ENCODE results near the gene GLRA2. TPM values are rescaled to one million over a fixed set of nuclear protein-coding genes. Genes with fewer than 3 reads are reported as not detected.
A peak's percentile ranks its signal among the peaks of the same experiment; 100 is the strongest.

The GLRA2 gene
- under 1 TPM; 0.20 to 0.22 (median 0.21) TPM for polyA plus RNA-seq (ENCODE audit: insufficient read length in 4 of 4)

DNA sequence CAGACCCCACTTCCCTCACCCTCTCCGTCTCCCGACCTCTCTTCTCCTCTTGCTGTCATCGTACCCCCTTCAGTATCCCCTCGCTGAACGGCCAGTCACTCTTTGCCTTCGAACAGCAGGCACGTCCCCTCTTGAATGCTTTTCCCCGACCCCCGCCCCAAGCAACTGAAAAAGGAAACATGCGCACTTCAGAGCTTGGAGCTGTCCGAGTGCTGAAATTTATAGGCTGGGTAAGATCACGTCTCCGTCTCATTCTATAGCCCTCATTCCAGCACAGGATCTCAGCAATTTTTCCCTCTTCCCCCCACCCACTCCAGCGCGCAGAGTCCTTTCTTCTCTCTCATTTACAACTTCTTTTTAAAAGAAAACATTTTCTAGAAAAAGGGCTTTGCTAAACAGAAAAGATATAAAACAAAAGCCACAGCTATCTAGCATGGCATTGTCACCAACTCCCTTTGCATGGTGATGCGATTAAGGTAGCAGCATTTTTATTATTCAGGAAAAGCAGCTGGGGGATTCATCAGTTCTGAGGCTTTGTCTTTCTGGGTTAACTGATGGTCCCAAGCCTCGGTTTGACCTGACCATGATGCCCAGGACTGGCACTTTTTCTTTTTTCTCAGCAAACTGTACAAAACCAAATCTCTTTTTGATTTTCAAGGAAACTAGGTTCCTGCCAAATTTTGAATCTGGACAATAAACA is at the start of gene GLRA2:
TSS of gene GLRA2 (plus strand) at position 247 of the 700 bp plus-strand sequence. CDS start 522 bp downstream, outside the sequence.
- peak; percentile 27 to 49 (median 35) for DNase-seq (ENCODE audit: low read depth in 4 of 4, low spot score in 3 of 4)

DNA sequence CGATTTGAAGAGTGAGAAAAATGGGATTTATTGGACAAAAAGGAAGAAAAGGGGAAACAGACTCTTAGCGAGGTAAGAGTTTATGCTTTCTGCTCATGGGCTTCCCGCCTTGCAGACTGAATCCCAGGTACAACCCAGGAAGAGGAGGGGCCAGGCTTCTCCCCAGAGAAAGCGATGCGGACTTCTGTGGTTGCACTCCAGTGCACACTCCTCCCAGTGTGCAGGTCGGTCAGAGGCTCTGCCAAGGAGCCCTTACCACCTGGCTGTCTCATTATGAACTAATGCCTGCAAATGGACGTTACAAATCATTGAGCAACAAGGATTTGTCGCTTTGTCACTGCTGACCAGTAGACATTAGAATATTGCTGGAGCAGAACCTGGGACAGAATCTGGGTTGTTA is 39.9 kb upstream of the GLRA2 start:
- peak in 1 of 4 donors; percentile 24 for DNase-seq (ENCODE audit: low read depth in 4 of 4, low spot score in 3 of 4)

DNA sequence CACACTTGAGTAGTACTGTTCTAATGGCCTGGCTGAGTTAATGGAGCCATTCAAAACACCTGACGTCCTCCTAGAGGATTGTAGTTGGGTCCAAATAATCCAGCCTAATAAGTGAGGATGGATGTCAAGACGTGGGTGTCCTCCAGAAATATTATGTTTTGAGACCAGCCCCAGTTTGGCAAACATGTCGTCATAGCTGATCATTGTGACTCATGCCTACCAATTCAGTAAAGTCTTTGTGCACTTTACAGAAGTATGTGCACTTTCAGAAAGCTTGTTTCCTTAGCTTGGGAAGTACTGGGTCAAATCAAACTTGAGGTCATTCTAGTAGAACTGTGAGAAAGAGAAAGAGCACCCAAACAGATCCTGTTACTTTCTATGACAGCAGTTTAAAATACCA is 37.6 kb upstream of the GLRA2 start:
- DNase-seq (ENCODE audit: low read depth in 4 of 4, low spot score in 3 of 4): no peak

- no peak for DNase-seq (ENCODE audit: low read depth in 4 of 4, low spot score in 3 of 4)
These were observed 32.7 kb upstream of the GLRA2 start for GRCh38 chrX:14496674-14497073.

- DNase-seq (ENCODE audit: low read depth in 4 of 4, low spot score in 3 of 4): no peak
These were observed 32.1 kb upstream of the GLRA2 start for GRCh38 chrX:14497184-14497666.

GRCh38 chrX:14501327-14501726 is 28.0 kb upstream of the GLRA2 start:
- no peak for DNase-seq (ENCODE audit: low read depth in 4 of 4, low spot score in 3 of 4)

DNA sequence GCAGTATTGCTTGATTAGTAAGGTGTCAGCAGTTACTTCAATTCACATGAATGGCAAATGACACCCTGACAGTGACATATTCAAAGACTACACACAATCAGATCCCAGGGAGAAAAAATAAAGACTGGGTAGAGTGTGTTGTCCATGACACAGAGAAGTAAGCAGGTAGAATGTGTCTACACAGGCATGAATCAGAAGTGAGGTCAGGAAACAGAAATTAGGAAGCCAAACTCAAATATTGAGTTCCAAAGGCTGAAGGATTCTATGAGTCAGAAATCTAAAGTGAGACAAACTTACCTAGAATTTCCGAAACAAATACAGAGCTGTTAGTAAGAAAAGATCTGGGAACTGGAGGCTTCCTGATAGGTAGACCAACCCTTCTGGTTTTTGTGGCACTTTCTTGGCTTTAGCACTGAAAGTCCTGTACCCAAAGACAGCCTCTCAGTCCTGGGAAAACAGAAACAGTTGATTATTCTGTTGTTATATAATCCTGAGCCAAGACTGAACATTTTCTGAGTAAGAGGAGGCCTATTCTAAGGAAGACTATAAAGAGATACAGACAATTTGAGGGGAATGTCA is 24.3 kb upstream of the GLRA2 start:
- DNase-seq (ENCODE audit: low read depth in 4 of 4, low spot score in 3 of 4): no peak

- DNase-seq (ENCODE audit: low read depth in 4 of 4, low spot score in 3 of 4): no peak
These were observed 23.7 kb upstream of the GLRA2 start for GRCh38 chrX:14505648-14506047.

DNA sequence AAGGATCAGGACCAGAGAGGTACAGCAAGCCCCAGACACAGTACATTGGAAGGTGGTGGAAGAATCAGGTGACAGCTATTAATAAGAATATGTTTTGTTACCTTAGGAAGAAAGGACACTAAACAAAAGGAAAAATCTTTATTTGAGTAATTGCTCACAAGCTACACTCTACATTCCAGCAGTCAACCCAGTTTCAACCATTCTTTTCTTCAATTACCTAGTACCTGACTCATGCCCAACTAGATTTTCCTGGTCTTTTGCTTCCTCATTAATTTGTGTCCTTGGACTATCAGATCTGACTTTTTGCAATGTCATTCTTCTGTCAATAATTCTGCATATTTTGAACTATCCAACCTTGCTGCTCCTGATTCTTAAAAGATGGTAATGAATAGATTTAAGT is 22.5 kb upstream of the GLRA2 start:
- no peak for DNase-seq (ENCODE audit: low read depth in 4 of 4, low spot score in 3 of 4)

- no peak for DNase-seq (ENCODE audit: low read depth in 4 of 4, low spot score in 3 of 4)
These were observed 21.2 kb upstream of the GLRA2 start for GRCh38 chrX:14508025-14508690.

DNA sequence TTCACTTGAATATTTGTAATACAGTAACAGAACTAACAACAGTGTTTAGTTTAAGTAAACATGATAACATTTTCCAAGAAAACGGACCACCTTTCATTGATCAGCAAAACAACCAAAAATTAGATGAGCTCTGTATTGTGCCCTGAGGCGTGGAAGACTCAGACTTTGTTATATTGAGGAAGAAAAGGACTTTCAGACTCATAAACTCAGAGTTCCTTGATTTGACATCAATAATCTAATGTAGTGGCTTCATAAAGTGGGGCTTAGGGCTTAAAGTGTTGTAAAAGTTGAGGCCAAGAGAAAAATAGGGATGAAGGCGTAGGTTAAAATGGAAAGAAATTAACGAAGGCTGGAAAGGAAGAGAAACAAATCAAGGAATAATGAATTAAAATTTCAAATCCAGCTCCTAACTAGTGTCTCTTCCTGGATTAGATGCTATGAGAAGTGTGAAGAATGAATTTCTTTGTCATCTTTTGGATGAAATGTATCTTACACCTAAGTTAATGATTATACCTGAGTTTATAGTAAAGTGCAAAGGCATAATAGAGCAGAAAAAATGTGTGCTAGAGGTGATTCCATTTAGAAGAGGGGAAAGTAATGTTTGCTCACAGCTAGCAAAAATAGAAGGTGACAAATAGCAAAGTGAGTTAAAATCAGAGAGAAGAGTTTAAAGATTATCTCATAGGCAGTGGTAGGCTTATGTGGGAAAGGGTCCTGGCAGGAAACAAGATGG is 19.8 kb upstream of the GLRA2 start:
- DNase-seq (ENCODE audit: low read depth in 4 of 4, low spot score in 3 of 4): no peak

DNA sequence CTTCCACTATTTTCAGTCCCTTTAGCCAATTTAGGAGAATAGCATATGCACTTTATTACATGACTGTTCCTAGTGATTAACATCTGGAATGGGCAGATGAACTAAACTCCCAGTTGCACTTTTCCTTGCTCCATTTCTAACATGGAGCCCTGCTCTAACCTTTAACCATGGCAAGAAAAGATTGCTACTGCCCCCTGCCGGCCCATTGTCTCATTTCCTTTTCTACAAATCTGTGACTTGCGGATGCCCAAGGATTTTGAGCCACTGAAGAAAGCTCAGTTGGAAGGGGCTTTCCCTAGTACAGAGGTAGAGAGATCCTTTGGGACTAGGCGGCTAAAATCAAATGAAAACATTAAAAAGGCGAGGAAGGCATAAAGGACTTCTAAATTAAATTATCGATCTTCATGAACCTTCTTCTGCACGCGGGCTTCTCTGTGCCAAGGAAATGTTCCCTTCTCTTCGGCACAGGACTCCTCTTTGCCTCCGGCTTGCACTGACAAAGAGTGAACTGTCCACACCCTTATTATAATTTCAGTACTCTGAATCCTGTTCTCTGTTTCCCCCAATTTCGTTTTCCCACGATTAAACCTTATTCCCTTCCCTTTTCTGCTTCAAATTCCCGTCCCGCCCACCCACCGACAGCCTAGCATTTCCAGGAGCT is 577 bp upstream of the GLRA2 start:
- peak; percentile 18 to 35 (median 32) for DNase-seq (ENCODE audit: low read depth in 4 of 4, low spot score in 3 of 4)

DNA sequence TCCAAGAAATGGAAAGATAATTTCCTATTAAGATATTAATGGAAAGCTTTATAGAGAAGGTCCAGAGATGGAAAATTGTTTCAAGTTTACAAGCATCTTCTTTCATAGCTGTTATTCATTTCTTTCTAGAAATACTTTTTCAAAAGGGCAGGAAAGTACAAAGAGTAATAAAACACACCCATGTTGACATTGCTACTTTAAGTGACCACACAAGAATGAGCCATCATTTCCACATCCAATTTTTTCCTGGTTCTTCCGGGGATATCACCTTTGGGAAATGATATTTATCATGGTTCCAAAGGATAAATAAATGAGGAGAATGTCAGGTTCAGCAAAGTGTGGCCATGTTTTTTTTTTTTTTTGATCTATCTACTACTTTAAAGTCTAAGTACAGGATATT is 4.5 kb downstream of the GLRA2 start:
- DNase-seq (ENCODE audit: low read depth in 4 of 4, low spot score in 3 of 4): no peak

DNA sequence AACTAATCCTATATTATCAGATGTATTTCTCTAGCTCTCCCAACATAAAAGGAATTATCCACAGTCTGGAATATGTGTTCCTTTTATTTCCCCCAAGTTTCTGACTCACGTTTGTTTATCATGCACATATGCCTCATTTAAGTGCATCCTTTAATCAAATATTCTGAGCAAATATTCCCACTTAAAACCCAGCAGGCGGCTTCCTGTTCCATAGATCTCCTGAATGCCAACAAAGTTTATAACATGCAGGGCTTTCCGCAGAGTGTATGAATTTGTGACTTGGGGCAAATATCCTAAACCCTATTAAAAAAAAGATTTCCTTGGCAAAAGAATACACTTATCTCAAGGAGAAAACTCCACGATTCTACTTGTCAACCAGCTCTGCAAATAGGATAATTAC is 16.9 kb downstream of the GLRA2 start:
- no peak for DNase-seq (ENCODE audit: low read depth in 4 of 4, low spot score in 3 of 4)

DNA sequence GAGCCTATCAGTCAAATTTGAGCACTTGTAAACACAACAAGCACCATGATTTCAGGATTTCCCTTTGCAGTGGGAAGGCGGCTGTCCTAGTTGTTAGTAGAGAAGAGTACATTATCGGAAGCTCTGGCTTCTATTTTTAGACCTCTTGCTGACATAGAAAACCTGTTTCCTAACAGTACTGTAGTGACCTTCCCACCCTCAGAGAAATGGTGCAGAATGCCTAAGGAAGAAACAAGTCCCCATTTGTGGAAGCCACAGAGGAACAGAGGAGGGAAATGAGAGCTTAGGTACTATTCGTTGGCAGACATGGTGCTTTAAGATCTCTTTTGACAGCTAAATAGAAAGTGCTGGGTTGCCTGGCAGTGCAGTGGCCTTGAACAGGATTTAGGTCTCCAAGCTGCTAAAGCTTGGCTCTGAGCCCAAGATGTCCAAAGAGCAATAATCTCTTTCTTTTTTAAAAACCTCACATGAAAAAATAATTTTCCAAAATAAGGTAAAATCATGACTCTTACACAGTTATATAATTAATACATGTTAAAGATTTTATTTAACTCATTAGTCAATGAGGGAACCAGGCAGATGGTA is 24.9 kb downstream of the GLRA2 start:
- peak in 2 of 4 donors; percentile 1 to 2 for DNase-seq (ENCODE audit: low read depth in 4 of 4, low spot score in 3 of 4)

DNA sequence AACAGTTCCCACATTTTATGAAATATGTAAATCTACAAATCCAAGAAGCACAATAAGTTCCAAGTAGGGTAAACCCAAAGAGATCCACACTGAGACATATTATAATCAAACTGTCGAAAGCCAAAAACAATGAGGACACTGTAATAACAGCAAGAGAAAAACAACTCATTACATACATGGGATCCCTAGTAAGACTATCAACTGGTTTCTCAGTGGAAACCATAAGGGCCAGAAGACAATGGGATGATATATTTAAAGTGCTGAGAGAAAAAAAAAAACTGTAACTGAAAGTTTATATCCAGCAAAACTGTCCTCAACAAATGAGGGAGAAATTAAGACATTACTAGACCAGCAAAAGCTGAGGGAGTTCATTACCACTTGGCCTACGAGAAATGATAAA is 34.7 kb downstream of the GLRA2 start:
- DNase-seq (ENCODE audit: low read depth in 4 of 4, low spot score in 3 of 4): no peak

- no peak for DNase-seq (ENCODE audit: low read depth in 4 of 4, low spot score in 3 of 4)
These were observed 43.8 kb downstream of the GLRA2 start for GRCh38 chrX:14573161-14573560.

DNA sequence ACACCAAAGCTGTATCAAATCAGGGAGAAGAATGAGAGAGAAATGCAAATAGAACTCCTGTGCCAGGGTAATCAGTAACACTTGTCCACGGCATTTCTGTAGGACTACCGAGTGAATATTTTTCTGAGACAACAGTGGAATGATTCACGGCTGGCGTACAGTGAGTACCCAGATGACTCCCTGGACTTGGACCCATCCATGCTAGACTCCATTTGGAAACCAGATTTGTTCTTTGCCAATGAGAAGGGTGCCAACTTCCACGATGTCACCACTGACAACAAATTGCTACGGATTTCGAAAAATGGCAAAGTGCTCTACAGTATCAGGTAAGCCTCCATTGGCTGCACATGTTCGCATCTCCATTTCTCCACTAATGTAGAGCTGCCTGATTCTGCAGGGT is 51.7 kb downstream of the GLRA2 start:
- DNase-seq (ENCODE audit: low read depth in 4 of 4, low spot score in 3 of 4): no peak

DNA sequence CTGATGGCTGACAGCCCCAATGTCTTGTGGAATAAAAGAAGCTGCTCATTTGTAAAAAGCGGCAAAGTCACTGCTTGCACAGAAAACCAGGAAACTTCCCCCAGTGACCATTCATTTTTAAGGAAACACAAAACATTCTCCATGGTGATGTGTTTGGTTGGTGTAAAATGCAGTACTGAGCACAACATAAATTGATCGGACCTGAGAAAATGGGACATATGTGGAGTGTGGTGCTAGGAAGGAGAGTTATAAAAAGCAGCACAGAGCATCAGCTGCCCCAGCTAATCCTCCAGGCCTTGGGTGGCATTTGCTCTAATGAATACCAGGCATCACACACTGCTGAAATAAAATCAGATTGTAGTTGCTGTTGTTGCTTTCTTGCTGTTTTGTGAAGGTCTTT is 55.2 kb downstream of the GLRA2 start:
- no peak for DNase-seq (ENCODE audit: low read depth in 4 of 4, low spot score in 3 of 4)

GRCh38 chrX:14590216-14590615 is 60.9 kb downstream of the GLRA2 start:
- no peak for DNase-seq (ENCODE audit: low read depth in 4 of 4, low spot score in 3 of 4)

Measured in left renal pelvis (tissue), 4 donors.